NCI-H82 treated with DMSO at 0.1 percent for 48 hours (cell line): ENCODE results near the gene ZSCAN1.
A peak's percentile ranks its signal among the peaks of the same experiment; 100 is the strongest.

Experiments used
- DNase-seq: peaks from one replicate; lab custom pipeline; 2025; ENCODE audit not compliant: unreplicated experiment; lab: John Stamatoyannopoulos, UW

Gene ZSCAN1

DNA sequence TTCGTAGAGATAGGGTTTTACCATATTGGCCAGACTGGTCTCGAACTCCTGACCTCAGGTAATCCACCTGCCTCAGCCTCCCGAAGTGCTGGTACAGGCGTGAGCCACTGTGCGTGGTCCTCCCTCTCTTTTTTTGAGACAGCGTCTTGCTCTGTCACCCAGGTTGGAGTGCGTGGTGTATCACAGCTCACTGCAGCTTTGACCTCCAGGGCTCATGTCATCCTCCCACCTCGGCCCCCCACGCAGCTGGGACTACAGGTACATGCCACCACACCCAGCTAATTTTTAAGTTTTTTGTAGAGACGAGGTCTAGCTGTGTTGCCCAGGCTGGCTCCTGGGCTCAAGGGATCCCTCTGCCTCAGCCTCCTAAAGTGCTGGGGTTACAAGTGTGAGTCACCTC is 46.0 kb downstream of the ZSCAN1 start:
- DNase-seq, result no peak

- DNase-seq, result no peak
These were observed 49.2 kb downstream of the ZSCAN1 start for GRCh38 chr19:58083021-58083420.

DNA sequence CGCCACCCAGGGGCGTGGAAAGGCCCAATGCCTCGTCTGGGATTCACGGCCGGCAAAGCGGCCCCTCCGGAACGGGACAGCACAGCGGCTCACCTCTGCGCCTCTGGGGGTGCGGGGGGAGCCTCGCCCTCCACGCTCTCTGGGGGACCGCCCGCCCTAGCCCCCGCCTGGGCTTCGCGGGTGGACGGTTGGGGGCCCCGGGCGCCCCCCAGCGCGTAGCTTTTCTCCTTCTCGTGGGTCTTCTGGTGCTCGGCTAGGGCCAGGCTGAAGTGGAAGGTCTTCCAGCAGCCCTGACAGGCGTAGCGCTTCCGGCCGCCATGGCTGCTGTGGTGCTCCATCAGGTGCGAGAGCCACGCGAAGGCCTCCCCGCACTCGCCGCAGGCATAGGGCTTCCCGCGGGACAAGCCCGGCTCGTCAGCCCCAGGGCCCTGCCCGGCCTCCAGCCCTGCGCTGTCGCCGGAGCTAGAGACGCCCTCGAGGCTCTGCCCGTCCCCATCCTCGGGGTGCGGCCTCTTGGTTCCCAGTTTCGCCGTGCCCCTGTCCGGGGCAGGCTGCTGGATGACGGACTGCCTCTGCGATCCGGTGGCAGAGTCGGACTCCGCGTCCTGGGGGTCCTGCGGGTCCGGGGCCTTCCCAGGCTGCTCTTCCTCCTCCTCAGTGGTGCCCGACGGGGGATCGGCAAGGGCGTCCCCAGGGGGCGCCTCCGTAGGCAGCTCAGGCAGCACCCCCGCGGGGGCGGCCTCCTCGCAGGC is 50.9 kb downstream of the ZSCAN1 start:
- DNase-seq, result no peak

- DNase-seq, result no peak
These were observed 51.6 kb downstream of the ZSCAN1 start for GRCh38 chr19:58085348-58085875.

DNA sequence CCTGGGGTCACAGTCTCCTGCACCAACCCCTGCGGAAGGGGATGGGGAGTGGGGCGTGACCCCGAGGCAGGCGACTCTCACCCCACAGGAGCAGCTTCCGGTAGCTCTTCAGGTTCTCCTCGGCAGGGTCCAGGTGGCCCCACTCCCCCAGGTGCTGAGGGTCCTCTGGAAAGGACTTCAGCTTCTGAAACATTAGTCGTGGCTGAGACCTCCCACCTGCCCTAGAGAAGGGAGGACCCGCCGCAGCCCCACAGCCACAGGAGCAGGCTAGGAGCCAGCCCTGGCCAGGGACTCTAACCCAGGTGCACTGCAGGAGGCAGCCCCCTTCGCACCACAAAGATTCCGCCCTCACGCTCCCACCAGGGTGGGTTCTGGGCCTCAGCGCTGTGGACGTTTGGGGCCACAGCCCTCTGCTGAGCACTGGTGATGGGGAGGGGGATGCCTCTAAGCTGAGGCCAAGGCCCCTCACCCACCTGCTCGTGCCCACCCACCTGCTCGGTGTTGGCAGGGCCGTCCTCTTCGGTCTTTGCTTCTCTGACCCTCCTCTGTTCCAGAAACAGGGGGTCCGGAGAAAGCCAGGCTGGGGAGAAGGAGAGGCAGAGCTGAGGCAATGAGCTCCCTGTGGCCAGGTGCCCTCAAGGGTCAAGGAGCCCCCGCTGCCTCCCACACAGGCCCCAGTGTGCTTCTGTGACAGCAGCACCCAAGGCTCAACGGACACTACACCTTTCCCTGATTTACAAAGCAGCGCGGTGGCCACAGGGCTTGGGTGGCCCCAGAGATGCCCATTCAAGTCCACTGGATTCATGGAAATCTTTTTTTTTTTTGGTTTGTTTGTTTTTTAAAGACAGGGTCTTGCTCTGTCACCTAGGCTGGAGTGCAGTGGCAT is 53.2 kb downstream of the ZSCAN1 start:
- DNase-seq, result no peak

DNA sequence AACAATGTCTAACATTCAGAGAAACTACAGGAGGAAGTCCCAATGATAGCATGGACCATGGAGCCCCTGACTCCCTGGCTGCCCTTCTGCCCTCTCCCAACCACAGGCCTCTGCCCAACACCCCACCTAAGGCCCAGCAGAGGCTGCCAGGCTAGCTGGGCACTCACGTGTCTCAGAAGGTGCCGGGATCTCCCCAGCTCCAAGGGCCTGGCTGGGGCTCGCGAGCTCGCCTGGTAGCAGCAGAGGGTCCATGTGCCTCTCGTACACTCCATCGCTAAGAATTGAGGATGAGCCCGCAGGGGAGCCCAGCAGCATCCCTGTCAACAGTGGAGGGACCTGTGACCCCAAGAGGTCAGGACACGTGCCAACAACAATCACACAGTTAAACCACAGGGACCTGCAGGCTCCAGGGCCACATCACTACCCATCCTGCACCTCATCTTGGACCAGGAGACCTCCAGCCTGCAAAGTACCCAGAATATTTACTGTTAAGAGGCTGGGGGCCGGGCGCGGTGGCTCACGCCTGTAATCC is 54.8 kb downstream of the ZSCAN1 start:
- no peak for DNase-seq

- no peak for DNase-seq
These were observed 56.0 kb downstream of the ZSCAN1 start for GRCh38 chr19:58089846-58090245.

DNA sequence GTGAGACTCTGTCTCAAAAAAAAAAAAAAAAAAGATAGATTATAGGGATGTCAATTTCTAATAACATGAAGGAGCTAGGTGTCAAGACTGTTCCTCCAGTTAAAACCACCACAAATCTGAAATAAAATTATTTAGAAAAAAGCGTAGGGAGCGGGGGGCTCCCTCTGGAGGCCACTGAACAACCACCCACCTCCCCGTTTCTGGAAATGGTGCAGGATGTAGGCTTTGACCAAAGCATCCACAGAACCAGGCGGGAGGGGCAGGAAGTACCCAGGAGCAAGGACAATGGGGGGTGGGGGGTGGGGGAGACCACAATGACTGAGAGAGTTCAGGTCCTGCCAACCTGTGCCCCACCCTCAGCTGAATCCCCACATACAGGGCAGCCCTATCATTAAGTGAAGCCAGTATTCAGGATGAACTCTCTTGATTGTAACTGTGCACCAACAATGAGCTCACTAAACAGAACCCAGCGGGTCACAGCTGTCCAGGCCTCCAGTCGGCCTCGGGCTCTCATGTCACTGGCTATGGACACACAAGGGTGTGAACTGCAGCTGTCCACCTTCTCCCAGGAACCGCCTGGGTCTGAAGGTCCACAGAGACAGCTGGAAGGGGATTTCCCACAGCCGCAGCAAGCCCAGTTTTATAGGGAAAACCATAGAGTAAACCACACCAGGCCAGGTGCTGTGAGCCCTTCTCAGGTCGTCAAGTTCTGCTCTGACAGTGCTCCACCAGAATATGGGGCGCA is 57.6 kb downstream of the ZSCAN1 start:
- DNase-seq, result no peak

DNA sequence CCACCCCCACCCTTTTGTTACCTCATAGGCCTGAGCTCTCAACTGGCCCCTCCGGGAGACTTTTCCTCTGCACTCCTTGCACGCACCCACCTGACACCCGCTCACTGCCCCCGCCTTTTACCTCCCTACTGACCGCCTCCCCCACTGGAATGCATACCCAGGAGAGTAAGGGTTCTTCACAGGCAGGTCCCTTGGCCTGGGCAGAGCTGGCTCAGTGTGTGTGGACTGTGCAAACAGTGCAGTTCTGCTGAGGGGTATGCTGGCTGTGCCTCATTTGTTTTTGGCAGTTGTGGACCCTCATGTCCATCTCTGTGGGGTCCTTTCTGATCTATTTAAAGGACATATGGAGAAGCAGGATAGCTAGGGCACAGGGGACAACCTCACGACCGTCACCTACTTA is 59.2 kb downstream of the ZSCAN1 start:
- DNase-seq, result no peak

DNA sequence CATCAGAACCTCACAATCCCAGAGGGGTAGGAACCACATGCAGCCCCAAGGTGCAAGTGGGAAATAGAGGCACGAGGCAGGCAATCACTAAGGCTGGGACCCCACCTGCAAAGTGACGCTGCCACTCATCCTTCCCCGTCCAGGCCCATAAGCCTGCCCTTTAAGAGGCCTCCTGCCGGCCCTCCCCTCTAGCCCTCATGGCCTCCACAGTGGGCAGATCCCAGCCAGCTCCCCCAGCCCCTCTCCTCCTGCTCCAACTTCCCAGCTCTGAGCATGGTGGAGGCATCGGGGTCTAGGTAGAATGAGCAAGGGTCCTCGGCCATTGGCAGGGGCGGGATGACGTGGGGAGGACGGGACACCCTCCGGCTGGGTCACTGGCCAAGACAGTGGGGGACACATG is 61.5 kb downstream of the ZSCAN1 start:
- no peak for DNase-seq

DNA sequence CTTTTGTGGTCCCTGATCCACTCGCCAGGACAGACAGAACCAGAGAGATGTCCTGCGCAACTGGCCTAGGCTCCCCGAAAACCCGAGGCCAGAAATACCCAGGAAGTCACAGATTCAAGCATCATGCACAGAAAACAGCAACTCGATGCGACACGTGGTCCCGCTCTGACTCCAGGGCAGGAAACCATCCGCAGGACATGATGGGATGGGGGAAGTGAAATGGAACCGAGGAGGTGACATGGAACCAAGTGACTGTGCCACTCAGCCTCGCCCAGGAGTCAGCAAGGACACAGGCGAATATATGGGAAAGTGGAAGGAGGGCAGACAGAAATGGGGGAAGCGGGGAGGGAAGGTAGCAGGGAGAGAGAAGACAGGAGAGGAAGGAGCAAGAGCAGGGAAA is 63.1 kb downstream of the ZSCAN1 start:
- no peak for DNase-seq

GRCh38 chr19:58097349-58097748 is 63.5 kb downstream of the ZSCAN1 start:
- DNase-seq, result no peak

DNA sequence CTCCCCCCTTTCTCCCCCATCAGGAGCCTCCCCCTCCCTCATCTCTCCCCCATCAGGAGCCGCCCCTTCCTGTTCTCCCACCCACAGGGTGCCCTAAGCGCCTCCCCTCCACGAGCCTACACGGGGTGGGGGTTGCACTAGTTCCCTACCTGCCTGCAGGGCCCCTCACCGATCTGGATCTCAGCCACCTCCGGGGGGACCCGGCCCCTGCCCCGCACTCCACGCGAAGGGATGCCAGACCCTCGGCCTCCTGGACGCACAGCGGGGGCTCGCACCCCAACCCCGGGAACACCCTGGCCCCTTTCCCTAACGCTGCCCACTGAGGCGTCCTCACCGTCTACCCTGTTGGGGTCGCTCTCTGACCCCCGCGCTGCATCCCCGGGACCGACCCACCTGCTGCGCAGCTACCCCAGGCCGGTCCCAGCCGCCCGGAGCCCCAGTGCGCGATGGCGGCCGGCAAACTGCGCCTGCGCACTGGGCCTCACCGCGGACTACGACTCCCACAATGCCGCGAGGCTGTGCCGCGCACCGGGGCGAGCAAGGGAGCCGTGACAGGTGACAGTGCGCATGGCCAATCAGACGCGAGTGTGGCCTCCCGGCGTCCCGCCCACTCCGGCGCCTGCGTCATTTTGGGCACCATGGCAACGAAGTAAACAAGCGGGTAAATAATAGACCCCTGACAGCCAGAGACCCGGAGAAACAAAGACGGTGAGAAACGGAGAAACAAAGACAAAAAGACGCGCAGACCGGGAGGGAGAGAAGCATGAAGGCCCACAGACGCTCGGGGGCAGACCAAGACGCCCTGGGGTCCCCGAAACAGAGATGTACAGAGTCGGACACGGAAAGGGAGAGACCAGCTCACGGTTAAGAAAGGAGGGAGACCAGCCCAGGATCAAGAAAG is 64.2 kb downstream of the ZSCAN1 start, which contains the start of gene ZSCAN18:
Gene ZSCAN18, minus strand, starts transcription at position 451 of the 901 bp plus-strand sequence. CDS start 7,964 bp downstream, outside the sequence.
- DNase-seq, result peak; percentile 91

DNA sequence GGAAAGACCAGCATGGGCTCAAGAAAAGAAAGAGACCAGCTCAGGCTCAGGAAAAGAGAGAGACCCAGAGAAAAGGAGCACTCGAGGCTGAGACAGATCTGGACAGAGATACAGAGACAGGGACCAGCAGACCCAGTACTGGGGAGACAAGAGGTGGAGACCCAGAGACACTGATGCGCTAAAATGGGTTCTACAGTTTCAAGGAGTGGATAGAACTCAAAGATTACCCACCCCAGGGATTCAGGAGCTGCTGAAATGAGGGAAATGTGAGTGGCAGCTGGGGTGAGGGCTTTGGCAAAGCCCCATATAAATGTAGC is 64.8 kb downstream of the ZSCAN1 start:
- no peak for DNase-seq
